ENCODE measurements around the gene MCU. TPM values are rescaled to one million over a fixed set of nuclear protein-coding genes. Genes with fewer than 3 reads are reported as not detected.

The MCU gene
- polyA plus RNA-seq, 1 donor (not counting 4 experiments of a cell fraction or from before 2014, with no cell fraction given), result 103 TPM

GRCh38 chr10:72821606-72822005 lies 129.7 kb downstream of the MCU start:
- no peaks in the 10 kb centered on the region for H3K9me3 ChIP-seq (ENCODE audit: control insufficient read depth, low read depth, low read length)
- peaks cover 8% of the 10 kb centered on the region for H3K79me2 ChIP-seq (ENCODE audit: control insufficient read depth, insufficient read depth, low read length)
- no peaks in the 10 kb centered on the region for H3K9me1 ChIP-seq (ENCODE audit: control insufficient read depth, extremely low read depth, insufficient read depth, low read length)
- no peaks in the 10 kb centered on the region for H3K36me3 ChIP-seq (ENCODE audit: control insufficient read depth in 2 of 2, extremely low read depth in 1 of 2, insufficient read depth in 2 of 2, low read length in 2 of 2)
- H2AFZ ChIP-seq (ENCODE audit: control insufficient read depth, low read length), result no peak overlapping the region
- dilution Hi-C loops (cut with MboI; ENCODE audit: extremely low pct_ligation_motif_present, low sequenced_read_pairs), result no loop called here
- H4K20me1 ChIP-seq (ENCODE audit: control insufficient read depth, extremely low read depth, insufficient read depth, low read length), result no peaks in the 10 kb centered on the region
- peaks cover 9% of the 10 kb centered on the region for H3K4me1 ChIP-seq (ENCODE audit: control insufficient read depth, extremely low read depth, insufficient read depth, low read length)
- H3K4me2 ChIP-seq (ENCODE audit: control insufficient read depth, extremely low read depth, insufficient read depth, low read depth, low read length), result no peak overlapping the region
- DNase-seq (ENCODE audit: low read depth, low spot score) (no peak), FAIRE-seq (no peak)
- no peaks in the 10 kb centered on the region for H3K27me3 ChIP-seq (ENCODE audit: control insufficient read depth, extremely low read depth, insufficient read depth, low read length)
- no peak overlapping the region for H3K9ac ChIP-seq (ENCODE audit: control insufficient read depth, extremely low read depth, insufficient read depth, low read length)
- H3K27ac ChIP-seq (ENCODE audit: control insufficient read depth, insufficient read depth, low read length), result no peak overlapping the region
- TF ChIP-seq EZH2 (IDR thresholded peaks at IDR 0.05; ENCODE audit: low read length) (no peak), CTCF (optimal IDR thresholded peaks at IDR 0.05 in 1 of 3, IDR thresholded peaks at IDR 0.05 in 1 of 3, conservative IDR thresholded peaks at IDR 0.05 in 1 of 3; ENCODE audit: extremely low read depth in 1 of 3, insufficient read depth in 2 of 3, low read length in 3 of 3) (no peak)
- H3K4me3 ChIP-seq (ENCODE audit: control insufficient read depth in 2 of 3, extremely low read depth in 1 of 3, insufficient read depth in 2 of 3, low read depth in 1 of 3, low read length in 3 of 3), result no peak overlapping the region

GRCh38 chr10:72822342-72822986 lies 130.5 kb downstream of the MCU start:
- no peak overlapping the region for H3K27ac ChIP-seq (ENCODE audit: control insufficient read depth, insufficient read depth, low read length)
- no peak overlapping the region for H3K9ac ChIP-seq (ENCODE audit: control insufficient read depth, extremely low read depth, insufficient read depth, low read length)
- H3K4me1 ChIP-seq (ENCODE audit: control insufficient read depth, extremely low read depth, insufficient read depth, low read length), result peaks cover 9% of the 10 kb centered on the region
- no peaks in the 10 kb centered on the region for H3K27me3 ChIP-seq (ENCODE audit: control insufficient read depth, extremely low read depth, insufficient read depth, low read length)
- H3K79me2 ChIP-seq (ENCODE audit: control insufficient read depth, insufficient read depth, low read length), result peaks cover 8% of the 10 kb centered on the region
- no peaks in the 10 kb centered on the region for H3K9me1 ChIP-seq (ENCODE audit: control insufficient read depth, extremely low read depth, insufficient read depth, low read length)
- no peak overlapping the region for H3K4me2 ChIP-seq (ENCODE audit: control insufficient read depth, extremely low read depth, insufficient read depth, low read depth, low read length)
- no peak overlapping the region for H3K4me3 ChIP-seq (ENCODE audit: control insufficient read depth in 2 of 3, extremely low read depth in 1 of 3, insufficient read depth in 2 of 3, low read depth in 1 of 3, low read length in 3 of 3)
- dilution Hi-C loops (cut with MboI; ENCODE audit: extremely low pct_ligation_motif_present, low sequenced_read_pairs), result no loop called here
- DNase-seq (ENCODE audit: low read depth, low spot score) (no peak), FAIRE-seq (no peak)
- no peak for TF ChIP-seq EZH2 (IDR thresholded peaks at IDR 0.05; ENCODE audit: low read length)
- no peaks in the 10 kb centered on the region for H4K20me1 ChIP-seq (ENCODE audit: control insufficient read depth, extremely low read depth, insufficient read depth, low read length)
- no peaks in the 10 kb centered on the region for H3K36me3 ChIP-seq (ENCODE audit: control insufficient read depth in 2 of 2, extremely low read depth in 1 of 2, insufficient read depth in 2 of 2, low read length in 2 of 2)
- H2AFZ ChIP-seq (ENCODE audit: control insufficient read depth, low read length), result no peak overlapping the region
- no peaks in the 10 kb centered on the region for H3K9me3 ChIP-seq (ENCODE audit: control insufficient read depth, low read depth, low read length)

GRCh38 chr10:72825163-72825562 lies 133.2 kb downstream of the MCU start:
- Histone ChIP-seq H4K20me1 (ENCODE audit: control insufficient read depth, extremely low read depth, insufficient read depth, low read length) (no peaks in the 10 kb centered on the region), H3K9ac (ENCODE audit: control insufficient read depth, extremely low read depth, insufficient read depth, low read length) (no peak overlapping the region), H2AFZ (ENCODE audit: control insufficient read depth, low read length) (no peak overlapping the region), H3K27ac (ENCODE audit: control insufficient read depth, insufficient read depth, low read length) (no peak overlapping the region), H3K36me3 (ENCODE audit: control insufficient read depth in 2 of 2, extremely low read depth in 1 of 2, insufficient read depth in 2 of 2, low read length in 2 of 2) (no peaks in the 10 kb centered on the region), H3K4me1 (ENCODE audit: control insufficient read depth, extremely low read depth, insufficient read depth, low read length) (no peaks in the 10 kb centered on the region), H3K9me3 (ENCODE audit: control insufficient read depth, low read depth, low read length) (no peaks in the 10 kb centered on the region), H3K9me1 (ENCODE audit: control insufficient read depth, extremely low read depth, insufficient read depth, low read length) (no peaks in the 10 kb centered on the region), H3K4me2 (ENCODE audit: control insufficient read depth, extremely low read depth, insufficient read depth, low read depth, low read length) (no peak overlapping the region), H3K27me3 (ENCODE audit: control insufficient read depth, extremely low read depth, insufficient read depth, low read length) (no peaks in the 10 kb centered on the region), H3K79me2 (ENCODE audit: control insufficient read depth, insufficient read depth, low read length) (peaks cover 9% of the 10 kb centered on the region), H3K4me3 (ENCODE audit: control insufficient read depth in 2 of 3, extremely low read depth in 1 of 3, insufficient read depth in 2 of 3, low read depth in 1 of 3, low read length in 3 of 3) (no peak overlapping the region)
- dilution Hi-C loops (cut with MboI; ENCODE audit: extremely low pct_ligation_motif_present, low sequenced_read_pairs), result no loop called here
- FAIRE-seq, result no peak
- TF ChIP-seq CTCF (optimal IDR thresholded peaks at IDR 0.05 in 1 of 3, IDR thresholded peaks at IDR 0.05 in 1 of 3, conservative IDR thresholded peaks at IDR 0.05 in 1 of 3; ENCODE audit: extremely low read depth in 1 of 3, insufficient read depth in 2 of 3, low read length in 3 of 3), result no peak
- no peak for TF ChIP-seq EZH2 (IDR thresholded peaks at IDR 0.05; ENCODE audit: low read length)
- DNase-seq (ENCODE audit: low read depth, low spot score), result no peak

All from keratinocyte (primary cell).